ENCODE data around the gene RETREG2. TPM values are rescaled to one million over a fixed set of nuclear protein-coding genes. Genes with fewer than 3 reads are reported as not detected.

The RETREG2 gene
- total and polyA plus RNA-seq, 2 of the 8 experiments (the other 6 are each of a cell fraction or from before 2014, with no cell fraction given) = 51.3 to 67.4 TPM

GRCh38 chr2:219175928-219176817 is 1.9 kb upstream of the RETREG2 start (continued):
- no peak for TF ChIP-seq HDAC6 (IDR thresholded peaks at IDR 0.05; ENCODE audit: low read depth, low read length)
- TF ChIP-seq TAF1 (IDR thresholded peaks at IDR 0.05; ENCODE audit: low read depth, low read length) = 0 out of 2 replicates have a peak, but pooled peaks have one; percentile 1
- no peak for TF ChIP-seq GTF2F1 (IDR thresholded peaks at IDR 0.05; ENCODE audit: borderline replicate concordance, low read depth, low read length)

All from H1 (cell line).